GM18520 (cell line): ENCODE data around the gene GPR78.

ENCODE experiments used
- ATAC-seq: cut with Tn5 transposase; IDR thresholded peaks from one replicate; pipeline ENCODE4 v1.9.1; 2021; ENCODE audit not compliant: unreplicated experiment

The GPR78 gene

GRCh38 chr4:8585721-8586212 lies 5.6 kb downstream of the GPR78 start:
- no peak for ATAC-seq

DNA sequence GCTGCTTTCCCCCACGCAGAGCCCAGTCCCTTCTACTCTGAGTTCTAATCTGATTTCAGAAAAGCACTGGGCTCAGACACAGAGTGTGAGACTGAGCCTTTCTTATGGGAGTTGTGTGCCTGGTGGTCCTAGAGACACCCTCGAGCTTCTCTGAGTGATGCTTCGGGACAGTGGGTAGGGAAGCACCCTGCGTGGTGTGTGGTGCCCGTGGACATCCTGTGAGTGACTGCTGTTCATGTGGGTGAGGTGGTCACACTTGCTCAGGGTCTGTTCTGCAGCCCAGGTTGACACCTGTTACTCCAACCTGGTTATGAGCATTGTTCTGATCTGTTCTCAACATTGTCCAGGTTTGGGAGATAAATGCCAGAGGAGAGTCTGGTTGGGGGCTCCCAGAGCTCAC lies 6.1 kb downstream of the GPR78 start:
- no peak for ATAC-seq

- ATAC-seq: no peak
Measured at GRCh38 chr4:8586671-8587468, 6.7 kb downstream of the GPR78 start.

- no peak for ATAC-seq
Measured at GRCh38 chr4:8587469-8588195, 7.4 kb downstream of the GPR78 start.

GRCh38 chr4:8588196-8588470 lies 7.9 kb downstream of the GPR78 start:
- no peak for ATAC-seq

- no peak for ATAC-seq
Measured at GRCh38 chr4:8589336-8589735, 9.1 kb downstream of the GPR78 start.

DNA sequence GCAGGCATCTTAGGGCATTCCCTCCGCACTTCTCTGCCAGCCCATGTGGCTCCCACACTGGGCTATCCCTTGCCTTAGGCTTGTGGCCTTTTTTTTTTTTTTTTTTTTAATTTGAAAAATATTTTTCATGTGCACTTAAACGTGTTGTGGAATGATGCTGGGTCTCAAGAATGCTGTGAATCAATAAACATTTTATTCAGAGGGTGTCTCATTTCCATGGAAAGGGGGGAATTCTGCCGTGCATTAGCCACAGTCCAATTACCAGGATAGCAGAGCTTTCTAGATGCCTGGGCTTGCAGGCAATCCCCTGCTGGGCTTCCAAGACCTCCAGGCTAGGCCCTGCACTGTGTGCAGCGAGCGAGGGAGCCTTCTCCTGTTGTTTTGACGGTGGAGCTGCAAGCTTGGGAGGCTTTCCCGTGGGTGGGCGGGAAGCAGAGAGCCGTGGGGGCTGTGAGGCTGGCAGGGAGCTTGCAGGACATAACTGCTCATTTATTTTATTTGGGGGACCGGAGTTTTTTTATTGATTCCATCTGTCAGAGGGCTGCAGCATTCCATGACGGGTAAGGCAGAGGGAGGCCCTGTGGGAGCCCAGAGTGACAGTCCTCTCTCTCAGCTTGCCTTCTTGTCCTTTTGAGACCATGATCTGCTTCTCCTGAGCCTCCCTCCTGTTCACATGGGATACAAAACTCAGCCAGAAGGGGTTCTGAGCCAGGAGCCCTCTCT lies 9.8 kb downstream of the GPR78 start:
- ATAC-seq: no peak

- no peak for ATAC-seq
Measured at GRCh38 chr4:8590546-8590880, 10.3 kb downstream of the GPR78 start.

DNA sequence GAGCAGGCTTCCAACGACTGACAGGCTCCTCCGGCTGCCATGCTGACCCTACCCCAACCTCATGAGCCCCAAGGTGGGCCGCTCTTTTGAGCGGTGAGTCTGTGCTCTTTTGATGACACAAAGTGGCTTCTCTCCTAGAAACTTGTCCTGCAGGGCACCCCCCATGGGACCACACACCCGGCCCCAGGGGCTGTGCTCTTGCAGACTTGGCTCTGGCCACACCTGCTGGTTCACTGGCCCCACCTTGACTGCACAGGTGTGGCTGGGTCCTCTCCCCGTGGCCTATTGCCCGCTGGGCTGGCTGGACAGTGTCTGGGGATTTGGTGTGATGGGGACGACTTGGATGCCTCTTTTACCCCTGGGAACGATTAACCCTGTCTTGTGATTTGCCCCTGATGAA lies 10.9 kb downstream of the GPR78 start:
- no peak for ATAC-seq

DNA sequence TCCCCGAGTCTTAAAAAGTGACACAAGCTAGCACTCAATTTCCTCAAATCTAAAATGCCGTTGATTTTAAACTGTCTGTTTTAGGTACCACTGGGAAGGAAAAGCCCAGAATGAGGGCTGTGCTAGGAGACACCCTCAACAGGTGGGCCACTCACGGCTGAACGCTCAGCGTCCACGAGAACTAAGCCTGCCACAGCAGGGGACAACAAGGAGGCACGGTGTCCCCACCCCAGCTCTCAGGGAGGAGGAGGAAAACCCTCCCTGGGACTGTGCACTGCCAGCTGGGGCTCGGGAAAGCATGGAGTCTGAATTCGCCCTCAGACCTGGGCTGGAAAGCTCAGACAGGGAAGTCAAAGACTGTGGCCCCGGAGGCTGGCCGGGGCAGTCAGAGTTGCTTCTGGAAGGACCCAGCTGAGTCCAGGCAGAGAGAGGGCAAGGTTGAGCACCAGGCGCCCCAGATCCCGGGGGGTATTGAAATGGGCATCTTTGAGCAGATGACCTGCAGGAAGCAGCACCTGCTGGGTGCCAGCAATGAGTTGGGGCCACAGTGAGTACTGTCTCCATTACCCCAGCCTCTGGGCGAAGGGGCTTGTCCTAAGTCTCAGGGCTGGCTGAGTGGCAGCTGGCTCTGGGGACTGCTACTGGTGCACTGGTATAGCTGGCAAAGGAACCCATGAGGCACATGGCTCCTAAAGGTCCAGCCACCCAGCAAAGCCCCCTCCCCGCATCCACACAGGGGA lies 11.6 kb downstream of the GPR78 start:
- no peak for ATAC-seq

GRCh38 chr4:8592366-8593263 lies 12.4 kb downstream of the GPR78 start, which contains the start of gene CPZ:
CPZ (plus strand) TSS chr4:8592765; CDS start chr4:8592834, 69 bp downstream.
- no peak for ATAC-seq

GRCh38 chr4:8593264-8594096 lies 13.3 kb downstream of the GPR78 start:
- no peak for ATAC-seq

DNA sequence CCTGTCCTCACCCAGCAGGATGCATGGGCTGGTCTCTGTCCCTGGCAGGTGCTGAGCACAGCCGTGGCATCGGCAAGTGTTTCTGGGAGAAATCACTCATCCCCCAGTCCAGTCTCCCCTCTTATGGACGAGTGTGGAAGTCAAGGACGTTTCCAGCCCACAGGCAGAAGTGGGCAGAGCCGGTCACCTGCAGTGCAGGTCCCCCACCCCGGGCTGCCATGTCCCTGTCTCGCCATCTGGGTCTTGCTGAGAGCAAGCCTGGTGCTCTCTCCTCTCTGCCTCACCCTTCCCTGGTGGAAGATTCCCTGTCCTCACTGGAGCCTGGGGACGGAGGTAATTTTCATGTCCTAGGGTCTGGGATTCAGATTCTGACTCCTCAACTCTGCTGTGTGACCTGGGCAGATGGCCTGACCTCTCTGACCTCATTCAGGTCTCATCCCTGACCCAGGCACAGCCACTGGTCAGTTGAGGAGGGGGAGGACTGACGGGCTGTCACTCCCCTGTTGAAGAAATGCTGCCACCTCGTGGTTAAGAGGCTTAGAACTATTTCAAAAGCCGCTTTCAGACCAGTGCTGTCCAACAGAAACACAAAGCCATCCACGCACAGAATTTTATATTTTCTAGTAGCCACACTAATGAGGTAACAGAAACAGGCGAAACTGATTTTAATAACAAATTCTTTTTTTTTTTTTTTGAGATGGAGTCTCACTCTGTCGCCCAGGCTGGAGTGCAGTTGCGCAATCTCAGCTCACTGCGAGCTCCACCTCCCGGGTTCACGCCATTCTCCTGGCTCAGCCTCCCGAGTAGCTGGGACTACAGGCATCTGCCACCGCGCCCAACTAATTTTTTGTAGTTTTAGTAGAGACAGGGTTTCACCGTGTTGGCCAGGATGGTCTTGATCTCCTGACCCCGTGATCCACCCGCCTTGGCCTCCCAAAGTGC lies 14.2 kb downstream of the GPR78 start:
- no peak for ATAC-seq

DNA sequence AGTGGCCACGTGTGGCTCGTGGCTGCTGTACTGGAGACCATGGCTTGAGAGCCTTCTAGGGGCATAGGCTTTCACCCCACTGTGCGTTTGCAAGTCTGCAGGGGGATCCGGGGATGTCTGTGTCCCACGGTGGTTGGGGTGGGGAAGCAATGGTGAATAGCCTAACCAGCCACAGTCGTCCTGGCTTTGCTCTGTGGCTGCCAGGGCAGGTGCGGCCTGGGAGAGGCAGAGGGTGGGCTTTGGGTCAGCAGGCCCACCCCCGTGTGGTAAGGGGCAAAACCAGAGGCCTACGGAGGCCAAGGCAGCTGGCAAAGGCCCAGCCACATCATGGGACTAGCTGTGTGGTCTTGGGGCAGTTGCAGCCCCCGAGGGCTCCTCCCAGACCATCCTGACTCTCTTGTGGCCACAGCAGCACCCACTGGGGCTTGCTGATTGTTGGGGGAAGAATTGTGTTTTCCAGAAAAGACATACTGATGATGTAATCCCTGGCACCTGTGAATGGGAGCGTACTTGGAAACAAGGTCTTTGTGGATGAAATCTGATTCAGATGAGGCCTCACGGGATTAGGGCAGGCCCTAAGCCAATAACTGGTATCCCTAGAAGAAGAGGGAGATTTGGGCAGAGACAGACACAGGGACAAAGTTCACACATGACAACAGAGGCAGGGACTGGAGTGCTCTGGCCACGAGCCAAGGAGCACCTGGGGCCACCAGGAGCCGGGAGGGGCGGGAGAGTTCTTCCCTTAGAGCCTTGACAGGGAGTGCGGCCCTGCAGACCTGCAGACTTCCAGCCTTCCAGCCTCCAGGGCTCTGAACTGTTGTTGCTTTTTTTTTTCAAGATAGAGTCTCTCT lies 15.3 kb downstream of the GPR78 start:
- no peak for ATAC-seq

- no peak for ATAC-seq
Measured at GRCh38 chr4:8596891-8597290, 16.7 kb downstream of the GPR78 start.

DNA sequence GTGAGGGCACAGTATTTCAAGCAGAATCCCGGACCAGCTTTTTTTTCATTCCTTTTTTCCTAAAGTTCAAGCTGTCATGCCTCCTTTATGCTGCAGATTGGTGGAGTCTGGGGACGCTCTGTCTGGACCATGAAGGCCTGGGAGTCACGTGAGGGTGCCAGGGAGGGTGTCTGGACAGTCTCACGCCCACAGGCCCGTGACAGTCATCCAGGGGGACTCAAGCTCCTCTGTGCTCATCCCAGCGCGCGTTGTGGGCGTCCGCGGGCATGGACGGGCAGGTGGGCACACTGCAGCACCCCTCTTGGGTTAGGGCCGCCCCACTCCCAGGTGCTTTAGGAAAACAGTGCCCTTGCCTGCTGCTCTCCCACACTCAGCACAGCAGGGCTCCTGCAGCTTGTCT lies 17.1 kb downstream of the GPR78 start:
- no peak for ATAC-seq

GRCh38 chr4:8597791-8598190 lies 17.6 kb downstream of the GPR78 start:
- no peak for ATAC-seq
